Embryonic facial prominence (tissue), 1 donor: Measurements from ENCODE around the gene MSX1.

Experiments
- DNase-seq: peaks from one replicate; pipeline ENCODE4 v3.0.0-alpha.2; 2016; ENCODE audit errors: extremely low spot score

Gene MSX1

GRCh38 chr4:4841156-4841555, 18.3 kb upstream of the MSX1 start:
- no peak for DNase-seq

GRCh38 chr4:4842476-4843441, 16.7 kb upstream of the MSX1 start:
- DNase-seq, result no peak

GRCh38 chr4:4843635-4844291, 15.7 kb upstream of the MSX1 start:
- no peak for DNase-seq

- DNase-seq, result no peak
Measured at GRCh38 chr4:4845027-4845426, 14.4 kb upstream of the MSX1 start.

- DNase-seq, result no peak
Measured at GRCh38 chr4:4847011-4847410, 12.5 kb upstream of the MSX1 start.

- DNase-seq, result no peak
Measured at GRCh38 chr4:4848540-4848939, 10.9 kb upstream of the MSX1 start.

GRCh38 chr4:4849106-4849505, 10.4 kb upstream of the MSX1 start:
- DNase-seq, result no peak

GRCh38 chr4:4849524-4850193, 9.8 kb upstream of the MSX1 start:
- DNase-seq, result no peak

- DNase-seq, result no peak
Measured at GRCh38 chr4:4851081-4851480, 8.4 kb upstream of the MSX1 start.

- no peak for DNase-seq
Measured at GRCh38 chr4:4851906-4852305, 7.6 kb upstream of the MSX1 start.

GRCh38 chr4:4852591-4853362, 6.7 kb upstream of the MSX1 start:
- DNase-seq, result no peak

- DNase-seq, result no peak
Measured at GRCh38 chr4:4853371-4853823, 6.1 kb upstream of the MSX1 start.

GRCh38 chr4:4853921-4854648, 5.4 kb upstream of the MSX1 start:
- no peak for DNase-seq

GRCh38 chr4:4854649-4855295, 4.7 kb upstream of the MSX1 start:
- no peak for DNase-seq

GRCh38 chr4:4855301-4856070, 4.0 kb upstream of the MSX1 start:
- DNase-seq, result no peak

- no peak for DNase-seq
Measured at GRCh38 chr4:4856071-4857000, 3.1 kb upstream of the MSX1 start.

GRCh38 chr4:4857001-4857808, 2.3 kb upstream of the MSX1 start:
- DNase-seq, result no peak
